HepG2 (cell line): ENCODE measurements around the gene DKKL1.

ENCODE experiments used
- EP300 ChIP-seq, 3 experiments: sonication (generic) in 1 of 3; formaldehyde crosslinking in 1 of 3; IDR thresholded peaks; 2 replicates each; pipeline versions ENCODE4 v1.5.1 to v1.6.1; 2011 to 2020; ENCODE audit warnings: low read depth in 2 of 3, low read length in 2 of 3, borderline replicate concordance in 1 of 3, improper control_type of control experiment in 1 of 3, mild to moderate bottlenecking in 1 of 3, missing genetic modification reagents in 1 of 3, moderate library complexity in 1 of 3
- KLF16 ChIP-seq, 2 experiments: sonication (generic) in 1 of 2; formaldehyde crosslinking in 1 of 2; IDR thresholded peaks; 2 replicates each; pipeline versions ENCODE4 v1.6.1 to v1.8.0; 2016 to 2023; ENCODE audit warnings: missing genetic modification reagents in 2 of 2, missing compliant biosample characterization in 1 of 2
- NFIC ChIP-seq: IDR thresholded peaks from 2 replicates; pipeline ENCODE4 v1.6.1; 2012; ENCODE audit warnings: mild to moderate bottlenecking, low read length, inconsistent platforms

- no peak for TF ChIP-seq KLF16 (CRISPR knock-in tag; IDR thresholded peaks at IDR 0.05)
- TF ChIP-seq NFIC = no peak
- no peak for TF ChIP-seq EP300 (IDR thresholded peaks at IDR 0.05; ENCODE audit: low read depth in 2 of 2, low read length in 2 of 2)
- TF ChIP-seq EP300 (CRISPR knock-in tag; IDR thresholded peaks at IDR 0.05; ENCODE audit: borderline replicate concordance) = no peak
Measured at GRCh38 chr19:49368711-49369358, 5.2 kb downstream of the DKKL1 start.
